HCT116 (cell line): ENCODE measurements around the gene SND1. TPM values are rescaled to one million over a fixed set of nuclear protein-coding genes. Genes with fewer than 3 reads are reported as not detected.

ENCODE experiments used
- ATAC-seq: fragments of 200-7000 bp; cut with Tn5 transposase; 2 replicates; pipeline ENCODE4 v1.9.1; 2020; ENCODE audit warnings: mild to moderate bottlenecking, moderate library complexity
- BruUV-seq: library from RNA; stranded (reverse); fragments of 400-500 nt; replicated peaks from 2 replicates; lab custom pipeline; 2021; lab: Mats Ljungman, UMichigan
- CTCF ChIA-PET: fragments of 300-600 bp; sonication (Branson Sonifier 250); formaldehyde crosslinking; loops from one replicate; lab custom pipeline; 2021; ENCODE audit warnings: antibody characterized with exemption; lab: Charles Lee
- POLR2A ChIA-PET: fragments of 300-600, 350-600 bp; sonication (Branson Sonifier 250); formaldehyde crosslinking; loops from one replicate; lab custom pipeline; 2021; ENCODE audit warnings: antibody characterized with exemption; lab: Charles Lee
- RAD21 ChIA-PET, 2 experiments: fragments of 300-600 bp; sonication (Branson Sonifier 250); formaldehyde crosslinking; loops; one replicate each; lab custom pipeline; 2023; ENCODE audit warnings: low total read pairs in 2 of 2; ENCODE audit not compliant: uncharacterized antibody in 2 of 2, unreplicated experiment in 2 of 2, low non-redundant PET in 1 of 2; lab: Charles Lee
- DNase-seq: peaks from one replicate; pipeline ENCODE4 v3.0.0-alpha.2; 2010; ENCODE audit warnings: low read depth, low spot score
- H2AFZ ChIP-seq: fragments of 200-600 bp; shearing (Covaris generic), sonication (generic); 2 replicates; pipeline ENCODE4 v1.6.1; 2017; ENCODE audit warnings: low read depth, mixed run types, mixed read lengths, antibody characterized with exemption, low read length; ENCODE audit not compliant: poor library complexity, severe bottlenecking
- H3K27ac ChIP-seq: 2 replicates; pipeline ENCODE4 v1.5.1; 2012; ENCODE audit warnings: low read depth, low read length
- H3K27me3 ChIP-seq: fragments of 200-600 bp; sonication (generic); 2 replicates; pipeline ENCODE4 v1.6.1; 2016; ENCODE audit warnings: mixed run types, low read length, mixed read lengths; ENCODE audit not compliant: insufficient read depth
- H3K36me3 ChIP-seq, 2 experiments: fragments of 200-500 bp in 1 of 2; fragments of 200-600 bp in 1 of 2; sonication (Bioruptor generic) in 1 of 2; sonication (generic) in 1 of 2; 2 replicates each; pipeline versions ENCODE4 v1.5.1 to v1.6.1; 2014 to 2016; ENCODE audit warnings: low read length in 2 of 2, inconsistent platforms in 1 of 2, mixed read lengths in 1 of 2, mixed run types in 1 of 2; ENCODE audit not compliant: insufficient read depth in 2 of 2, control insufficient read depth in 1 of 2
- H3K4me1 ChIP-seq, 2 experiments: fragments of 200-600 bp in 1 of 2; sonication (generic) in 1 of 2; 2 replicates each; pipeline versions ENCODE4 v1.5.1 to v1.6.1; 2012 to 2017; ENCODE audit warnings: low read length in 2 of 2, inconsistent platforms in 1 of 2, mild to moderate bottlenecking in 1 of 2, mixed read lengths in 1 of 2, mixed run types in 1 of 2, moderate library complexity in 1 of 2; ENCODE audit not compliant: insufficient read depth in 2 of 2, control insufficient read depth in 1 of 2
- H3K4me2 ChIP-seq: fragments of 200-600 bp; sonication (generic); 2 replicates; pipeline ENCODE4 v1.6.1; 2017; ENCODE audit warnings: mixed run types, low read length, mixed read lengths
- H3K4me3 ChIP-seq, 2 experiments: fragments of 200-600 bp in 1 of 2; sonication (generic) in 1 of 2; replicated peaks in 1 of 2; 2 replicates each; pipeline ENCODE4 v1.5.1; 2011 to 2016; ENCODE audit warnings: low read length in 2 of 2, control low read depth in 1 of 2, low read depth in 1 of 2, mild to moderate bottlenecking in 1 of 2, mixed read lengths in 1 of 2, mixed run types in 1 of 2
- H3K79me2 ChIP-seq: fragments of 200-600 bp; sonication (generic); 2 replicates; pipeline ENCODE4 v1.6.1; 2017; ENCODE audit warnings: mild to moderate bottlenecking, mixed run types, low read length, moderate library complexity, mixed read lengths; ENCODE audit not compliant: insufficient read depth
- H3K9ac ChIP-seq: fragments of 200-600 bp; sonication (generic); 2 replicates; pipeline ENCODE4 v1.6.1; 2016; ENCODE audit warnings: low read length, mixed read lengths
- H3K9me2 ChIP-seq: fragments of 200-600 bp; sonication (generic), shearing (Covaris generic); 2 replicates; pipeline ENCODE4 v1.6.1; 2017; ENCODE audit warnings: mixed run types, mild to moderate bottlenecking, moderate library complexity; ENCODE audit not compliant: insufficient read depth
- H3K9me3 ChIP-seq, 2 experiments: fragments of 200-500 bp in 1 of 2; fragments of 200-600 bp in 1 of 2; sonication (Bioruptor generic) in 1 of 2; sonication (generic) in 1 of 2; 2 replicates each; pipeline ENCODE4 v1.6.1; 2014 to 2017; ENCODE audit warnings: low read length in 2 of 2, mixed read lengths in 2 of 2, inconsistent platforms in 1 of 2, low read depth in 1 of 2, mild to moderate bottlenecking in 1 of 2, mixed run types in 1 of 2, moderate library complexity in 1 of 2; ENCODE audit not compliant: control insufficient read depth in 1 of 2, insufficient read depth in 1 of 2
- H4K20me1 ChIP-seq: fragments of 200-600 bp; sonication (generic), shearing (Covaris generic); 2 replicates; pipeline ENCODE4 v1.6.1; 2017; ENCODE audit warnings: mixed run types, mild to moderate bottlenecking, moderate library complexity; ENCODE audit not compliant: insufficient read depth
- EGR1 ChIP-seq: IDR thresholded peaks from 2 replicates; pipeline ENCODE4 v1.6.1; 2012; ENCODE audit warnings: low read depth
- EZH2 ChIP-seq: fragments of 200-600 bp; sonication (generic); IDR thresholded peaks from 2 replicates; pipeline ENCODE4 v1.6.1; 2017; ENCODE audit warnings: antibody characterized with exemption, mixed run types
- EZH2phosphoT487 ChIP-seq: fragments of 200-600 bp; IDR thresholded peaks from 2 replicates; pipeline ENCODE4 v1.6.1; 2018; ENCODE audit warnings: antibody characterized with exemption, borderline replicate concordance
- JUND ChIP-seq: IDR thresholded peaks from 2 replicates; pipeline ENCODE4 v1.6.1; 2012
- SP1 ChIP-seq: IDR thresholded peaks from 2 replicates; pipeline ENCODE4 v1.6.1; 2012; ENCODE audit warnings: low read depth
- SRF ChIP-seq: IDR thresholded peaks from 2 replicates; pipeline ENCODE4 v1.6.1; 2012; ENCODE audit warnings: low read depth
- TCF7L2 ChIP-seq: IDR thresholded peaks from 2 replicates; pipeline ENCODE4 v1.7.0; 2011; ENCODE audit warnings: borderline replicate concordance, inconsistent platforms; ENCODE audit not compliant: insufficient read depth, insufficient read length; ENCODE audit errors: extremely low read depth
- intact Hi-C: fragments of 100-400 bp; cut with micrococcal nuclease; formaldehyde crosslinking; loops from 2 replicates; pipeline ENCODE4 v1.10.0; 2022
- total RNA-seq: library from RNA; stranded (reverse); gene quantifications from one replicate; pipeline ENCODE4 v1.2.1, GENCODE V29; 2021; ENCODE audit not compliant: unreplicated experiment
- TF ChIP-seq, protein P1 (sequence below), 3 experiments: fragments of 200-600 bp in 1 of 3; sonication (generic) in 1 of 3; IDR thresholded peaks in 2 of 3; conservative IDR thresholded peaks in 1 of 3; 2 replicates each; pipeline ENCODE4 v1.5.1; 2012 to 2017; ENCODE audit warnings: low read depth in 2 of 3, low read length in 2 of 3, antibody characterized with exemption in 1 of 3, borderline replicate concordance in 1 of 3, control low read depth in 1 of 3, mild to moderate bottlenecking in 1 of 3, mixed read lengths in 1 of 3, mixed run types in 1 of 3, moderate library complexity in 1 of 3; ENCODE audit not compliant: insufficient read depth in 1 of 3
- TF ChIP-seq, protein P2 (sequence below): IDR thresholded peaks from 2 replicates; pipeline ENCODE4 v1.6.1; 2012
- TF ChIP-seq, protein P3 (sequence below): IDR thresholded peaks from 2 replicates; pipeline ENCODE4 v1.6.1; 2012; ENCODE audit warnings: low read depth
- TF ChIP-seq, protein P4 (sequence below): IDR thresholded peaks from 2 replicates; pipeline ENCODE4 v1.6.1; 2012

SND1 gene
- total RNA-seq, 1 experiment from 2014 or later = 169 TPM

DNA sequence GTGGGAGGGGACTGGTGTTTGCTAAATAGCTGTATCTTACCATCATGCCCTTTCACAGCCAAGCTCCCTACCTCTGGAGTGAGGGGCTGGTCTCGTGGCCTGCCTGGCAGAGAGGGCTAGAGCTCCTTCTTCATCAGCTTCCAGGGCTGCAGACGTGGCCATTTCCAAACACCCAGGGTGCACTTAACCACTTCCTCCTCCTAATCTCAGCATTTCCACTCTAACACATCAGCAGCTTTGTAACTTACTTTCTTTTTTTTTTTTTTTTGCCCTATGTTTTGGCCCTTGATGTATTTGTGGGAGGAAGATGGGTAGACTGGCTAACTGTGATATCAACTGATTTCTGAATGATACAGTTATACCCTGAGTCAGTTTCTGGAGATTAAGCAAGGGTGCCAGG is 351.8 kb downstream of the SND1 start:
- DNase-seq (no peak), ATAC-seq (no peak)
- Histone ChIP-seq H4K20me1 (no peaks in the 10 kb centered on the region), H3K4me2 (no peak overlapping the region), H3K27me3 (no peaks in the 10 kb centered on the region), H3K9me3 (no peaks in the 10 kb centered on the region), H2AFZ (no peak overlapping the region), H3K9me2 (no peaks in the 10 kb centered on the region), H3K79me2 (no peaks in the 10 kb centered on the region; the same call in 1 of the 2 replicates), H3K36me3 (no peaks in the 10 kb centered on the region), H3K27ac (no peak overlapping the region), H3K4me3 (no peak overlapping the region), H3K9ac (no peak overlapping the region), H3K4me1 (no peaks in the 10 kb centered on the region)
- TF ChIP-seq, protein P1, sequence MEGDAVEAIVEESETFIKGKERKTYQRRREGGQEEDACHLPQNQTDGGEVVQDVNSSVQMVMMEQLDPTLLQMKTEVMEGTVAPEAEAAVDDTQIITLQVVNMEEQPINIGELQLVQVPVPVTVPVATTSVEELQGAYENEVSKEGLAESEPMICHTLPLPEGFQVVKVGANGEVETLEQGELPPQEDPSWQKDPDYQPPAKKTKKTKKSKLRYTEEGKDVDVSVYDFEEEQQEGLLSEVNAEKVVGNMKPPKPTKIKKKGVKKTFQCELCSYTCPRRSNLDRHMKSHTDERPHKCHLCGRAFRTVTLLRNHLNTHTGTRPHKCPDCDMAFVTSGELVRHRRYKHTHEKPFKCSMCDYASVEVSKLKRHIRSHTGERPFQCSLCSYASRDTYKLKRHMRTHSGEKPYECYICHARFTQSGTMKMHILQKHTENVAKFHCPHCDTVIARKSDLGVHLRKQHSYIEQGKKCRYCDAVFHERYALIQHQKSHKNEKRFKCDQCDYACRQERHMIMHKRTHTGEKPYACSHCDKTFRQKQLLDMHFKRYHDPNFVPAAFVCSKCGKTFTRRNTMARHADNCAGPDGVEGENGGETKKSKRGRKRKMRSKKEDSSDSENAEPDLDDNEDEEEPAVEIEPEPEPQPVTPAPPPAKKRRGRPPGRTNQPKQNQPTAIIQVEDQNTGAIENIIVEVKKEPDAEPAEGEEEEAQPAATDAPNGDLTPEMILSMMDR (IDR thresholded peaks at IDR 0.05 in 2 of 3, conservative IDR thresholded peaks at IDR 0.05 in 1 of 3; ENCODE audit: borderline replicate concordance in 1 of 3, insufficient read depth in 1 of 3, low read depth in 2 of 3, low read length in 2 of 3) = no peak
- no peak for TF ChIP-seq SRF
- TF ChIP-seq EZH2phosphoT487 = no peak
- TF ChIP-seq TCF7L2 = no peak
- intact Hi-C loops = no loop called here
- CTCF ChIA-PET = no interaction called here
- no TSS peak for BruUV-seq
- RAD21 ChIA-PET = no interaction called here
- POLR2A ChIA-PET = no interaction called here

DNA sequence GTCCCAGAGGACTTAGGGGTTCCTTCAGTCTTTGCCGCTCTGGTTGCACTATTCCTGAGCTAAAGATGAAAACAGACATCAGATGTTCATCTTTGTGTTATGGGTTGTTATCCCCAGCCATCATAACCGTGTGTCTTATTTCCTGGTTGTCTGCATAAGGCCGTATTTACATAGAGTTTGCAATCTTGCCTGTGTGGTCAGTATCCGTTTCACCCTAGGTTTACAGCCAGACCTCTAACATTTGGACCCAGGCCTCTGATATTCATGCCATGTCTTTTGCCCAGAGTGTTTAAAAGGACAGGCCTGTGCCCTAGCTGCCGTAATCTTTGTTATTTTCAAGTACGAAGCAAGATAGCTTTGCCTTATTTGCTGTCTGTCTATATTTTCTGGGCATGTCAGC is 352.6 kb downstream of the SND1 start:
- Histone ChIP-seq H4K20me1 (no peaks in the 10 kb centered on the region), H3K9me2 (no peaks in the 10 kb centered on the region), H3K4me2 (no peak overlapping the region), H3K27ac (no peak overlapping the region), H2AFZ (no peak overlapping the region), H3K27me3 (no peaks in the 10 kb centered on the region), H3K4me3 (no peak overlapping the region), H3K36me3 (no peaks in the 10 kb centered on the region), H3K4me1 (no peaks in the 10 kb centered on the region), H3K9me3 (no peaks in the 10 kb centered on the region), H3K9ac (no peak overlapping the region), H3K79me2 (peaks cover 5% of the 10 kb centered on the region; the same call in 1 of the 2 replicates)
- ChIA-PET CTCF (no interaction called here), RAD21 (no interaction called here), POLR2A (no interaction called here)
- DNase-seq (no peak), ATAC-seq (no peak)
- intact Hi-C loops = no loop called here
- no TSS peak for BruUV-seq
- TF ChIP-seq, protein P2, sequence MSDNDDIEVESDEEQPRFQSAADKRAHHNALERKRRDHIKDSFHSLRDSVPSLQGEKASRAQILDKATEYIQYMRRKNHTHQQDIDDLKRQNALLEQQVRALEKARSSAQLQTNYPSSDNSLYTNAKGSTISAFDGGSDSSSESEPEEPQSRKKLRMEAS = no peak
- TF ChIP-seq EZH2 (no peak), JUND (no peak), EGR1 (no peak), SP1 (no peak), TCF7L2 (no peak), SRF (no peak)
- TF ChIP-seq, protein P3, sequence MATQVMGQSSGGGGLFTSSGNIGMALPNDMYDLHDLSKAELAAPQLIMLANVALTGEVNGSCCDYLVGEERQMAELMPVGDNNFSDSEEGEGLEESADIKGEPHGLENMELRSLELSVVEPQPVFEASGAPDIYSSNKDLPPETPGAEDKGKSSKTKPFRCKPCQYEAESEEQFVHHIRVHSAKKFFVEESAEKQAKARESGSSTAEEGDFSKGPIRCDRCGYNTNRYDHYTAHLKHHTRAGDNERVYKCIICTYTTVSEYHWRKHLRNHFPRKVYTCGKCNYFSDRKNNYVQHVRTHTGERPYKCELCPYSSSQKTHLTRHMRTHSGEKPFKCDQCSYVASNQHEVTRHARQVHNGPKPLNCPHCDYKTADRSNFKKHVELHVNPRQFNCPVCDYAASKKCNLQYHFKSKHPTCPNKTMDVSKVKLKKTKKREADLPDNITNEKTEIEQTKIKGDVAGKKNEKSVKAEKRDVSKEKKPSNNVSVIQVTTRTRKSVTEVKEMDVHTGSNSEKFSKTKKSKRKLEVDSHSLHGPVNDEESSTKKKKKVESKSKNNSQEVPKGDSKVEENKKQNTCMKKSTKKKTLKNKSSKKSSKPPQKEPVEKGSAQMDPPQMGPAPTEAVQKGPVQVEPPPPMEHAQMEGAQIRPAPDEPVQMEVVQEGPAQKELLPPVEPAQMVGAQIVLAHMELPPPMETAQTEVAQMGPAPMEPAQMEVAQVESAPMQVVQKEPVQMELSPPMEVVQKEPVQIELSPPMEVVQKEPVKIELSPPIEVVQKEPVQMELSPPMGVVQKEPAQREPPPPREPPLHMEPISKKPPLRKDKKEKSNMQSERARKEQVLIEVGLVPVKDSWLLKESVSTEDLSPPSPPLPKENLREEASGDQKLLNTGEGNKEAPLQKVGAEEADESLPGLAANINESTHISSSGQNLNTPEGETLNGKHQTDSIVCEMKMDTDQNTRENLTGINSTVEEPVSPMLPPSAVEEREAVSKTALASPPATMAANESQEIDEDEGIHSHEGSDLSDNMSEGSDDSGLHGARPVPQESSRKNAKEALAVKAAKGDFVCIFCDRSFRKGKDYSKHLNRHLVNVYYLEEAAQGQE = no peak
- TF ChIP-seq, protein P1 (IDR thresholded peaks at IDR 0.05 in 2 of 3, conservative IDR thresholded peaks at IDR 0.05 in 1 of 3; ENCODE audit: borderline replicate concordance in 1 of 3, insufficient read depth in 1 of 3, low read depth in 2 of 3, low read length in 2 of 3) = no peak
- TF ChIP-seq, protein P4, sequence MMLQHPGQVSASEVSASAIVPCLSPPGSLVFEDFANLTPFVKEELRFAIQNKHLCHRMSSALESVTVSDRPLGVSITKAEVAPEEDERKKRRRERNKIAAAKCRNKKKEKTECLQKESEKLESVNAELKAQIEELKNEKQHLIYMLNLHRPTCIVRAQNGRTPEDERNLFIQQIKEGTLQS = no peak
